HepG2 (cell line): ENCODE data around the gene CUL9. TPM values are rescaled to one million over a fixed set of nuclear protein-coding genes. Genes with fewer than 3 reads are reported as not detected.
A peak's percentile ranks its signal among the peaks of the same experiment; 100 is the strongest.

ENCODE experiments used
- BCL6 ChIP-seq: IDR thresholded peaks from 2 replicates; pipeline ENCODE4 v1.6.1; 2016; ENCODE audit warnings: missing genetic modification reagents, missing compliant biosample characterization
- CBX2 ChIP-seq, 2 experiments: fragments of 200-600 bp in 1 of 2; sonication (generic); formaldehyde crosslinking in 1 of 2; IDR thresholded peaks; 2 replicates each; pipeline versions ENCODE4 v1.7.0 to v1.8.1; 2018 to 2022; ENCODE audit warnings: low read depth in 2 of 2, low read length in 1 of 2, mild to moderate bottlenecking in 1 of 2, missing genetic modification reagents in 1 of 2
- CTCF ChIP-seq: sonication (generic); formaldehyde crosslinking; IDR thresholded peaks from 2 replicates; pipeline ENCODE4 v1.5.0; 2020; ENCODE audit warnings: mild to moderate bottlenecking, missing genetic modification reagents, moderate library complexity
- FOXM1 ChIP-seq: sonication (generic); formaldehyde crosslinking; IDR thresholded peaks from 2 replicates; pipeline ENCODE4 v1.5.0; 2020; ENCODE audit warnings: missing genetic modification reagents
- GLMP ChIP-seq: sonication (generic); formaldehyde crosslinking; IDR thresholded peaks from 2 replicates; pipeline ENCODE4 v1.9.0; 2021; ENCODE audit warnings: missing genetic modification reagents, mild to moderate bottlenecking, borderline replicate concordance
- HMG20B ChIP-seq: conservative IDR thresholded peaks from 2 replicates; pipeline ENCODE4 v1.6.1; 2016; ENCODE audit warnings: missing genetic modification reagents, missing compliant biosample characterization
- MIER2 ChIP-seq: IDR thresholded peaks from 2 replicates; pipeline ENCODE4 v1.6.1; 2016; ENCODE audit warnings: missing biosample characterization, missing genetic modification reagents
- NONO ChIP-seq, 2 experiments: fragments of 450-650 bp in 1 of 2; sonication (generic) in 1 of 2; formaldehyde crosslinking in 1 of 2; IDR thresholded peaks in 1 of 2; conservative IDR thresholded peaks in 1 of 2; 2 replicates each; pipeline versions ENCODE4 v1.6.1 to v1.8.0; 2017 to 2022; ENCODE audit warnings: mild to moderate bottlenecking in 1 of 2, missing genetic modification reagents in 1 of 2, moderate library complexity in 1 of 2
- SCMH1 ChIP-seq: sonication (generic); formaldehyde crosslinking; IDR thresholded peaks from 2 replicates; pipeline ENCODE4 v1.9.0; 2021; ENCODE audit warnings: missing genetic modification reagents, mild to moderate bottlenecking, borderline replicate concordance
- TFE3 ChIP-seq: IDR thresholded peaks from 2 replicates; pipeline ENCODE4 v1.6.1; 2016
- TOPORS ChIP-seq: sonication (generic); formaldehyde crosslinking; IDR thresholded peaks from 2 replicates; pipeline ENCODE4 v1.8.0; 2023; ENCODE audit warnings: mild to moderate bottlenecking, missing genetic modification reagents
- TRAFD1 ChIP-seq: sonication (generic); formaldehyde crosslinking; IDR thresholded peaks from 2 replicates; pipeline ENCODE4 v1.5.1; 2020; ENCODE audit warnings: missing genetic modification reagents, mild to moderate bottlenecking, borderline replicate concordance
- WIZ ChIP-seq: sonication (generic); formaldehyde crosslinking; IDR thresholded peaks from 2 replicates; pipeline ENCODE4 v1.5.1; 2020; ENCODE audit warnings: mild to moderate bottlenecking, missing genetic modification reagents
- ZKSCAN8 ChIP-seq: IDR thresholded peaks from 2 replicates; pipeline ENCODE4 v1.6.1; 2016; ENCODE audit warnings: borderline replicate concordance, missing genetic modification reagents, missing compliant biosample characterization
- ZNF432 ChIP-seq: sonication (generic); formaldehyde crosslinking; IDR thresholded peaks from 2 replicates; pipeline ENCODE4 v1.5.0; 2020; ENCODE audit warnings: missing genetic modification reagents, mild to moderate bottlenecking, borderline replicate concordance
- ZNF615 ChIP-seq: sonication (generic); formaldehyde crosslinking; IDR thresholded peaks from 2 replicates; pipeline ENCODE4 v1.5.0; 2020; ENCODE audit warnings: mild to moderate bottlenecking, missing genetic modification reagents, borderline replicate concordance
- ZNF710 ChIP-seq: sonication (generic); formaldehyde crosslinking; IDR thresholded peaks from 2 replicates; pipeline ENCODE4 v1.5.0; 2020; ENCODE audit warnings: mild to moderate bottlenecking, missing genetic modification reagents, borderline replicate concordance
- ZNF737 ChIP-seq: sonication (generic); formaldehyde crosslinking; IDR thresholded peaks from 2 replicates; pipeline ENCODE4 v1.5.0; 2020; ENCODE audit warnings: missing genetic modification reagents, mild to moderate bottlenecking, borderline replicate concordance
- ZNF772 ChIP-seq: sonication (generic); formaldehyde crosslinking; IDR thresholded peaks from 2 replicates; pipeline ENCODE4 v1.5.0; 2020; ENCODE audit warnings: mild to moderate bottlenecking, missing genetic modification reagents
- polyA plus RNA-seq, 8 experiments: library from polyadenylated mRNA; depleted of rRNA in 3 of 8; stranded (reverse) in 7 of 8; unstranded in 1 of 8; fragments of >200 nt; fragmentation: Illumina TruSeq in 4 of 8; extraction: Trizol in 4 of 8; gene quantifications; 2 replicates each; pipeline versions ENCODE4 v1.2.1 to v1.2.3, GENCODE V29; 2011 to 2016; ENCODE audit warnings: low read depth in 4 of 8, missing spikeins in 1 of 8, mixed read lengths in 1 of 8; ENCODE audit not compliant: insufficient read depth in 1 of 8
- total RNA-seq, 5 experiments: library from RNA; depleted of rRNA; stranded (reverse); fragments of >200 nt; fragmentation: Illumina TruSeq; extraction: Trizol; gene quantifications; 2 replicates each; pipeline ENCODE4 v1.2.3, GENCODE V29; 2016; ENCODE audit warnings: low read depth in 1 of 5

CUL9 gene
- total and polyA plus RNA-seq, 2 of the 13 experiments (the other 11 are each of a cell fraction or from before 2014, with no cell fraction given): 11.4 to 13.7 TPM

- TF ChIP-seq TRAFD1 (no peak), MIER2 (CRISPR knock-in tag) (0 out of 2 replicates have a peak, but pooled peaks have one; percentile 11), GLMP (no peak), ZNF432 (CRISPR knock-in tag) (no peak), FOXM1 (CRISPR knock-in tag) (peak; percentile 19; the same call in 1 of the 2 replicates), TOPORS (CRISPR knock-in tag) (peak; percentile 68), CBX2 (IDR thresholded peaks at IDR 0.05; ENCODE audit: low read depth, low read length) (no peak), CBX2 (CRISPR knock-in tag; IDR thresholded peaks at IDR 0.05; ENCODE audit: low read depth) (no peak), NONO (IDR thresholded peaks at IDR 0.05) (no peak), NONO (CRISPR knock-in tag; conservative IDR thresholded peaks at IDR 0.05) (peak; percentile 79; the same call in 1 of the 2 replicates), ZKSCAN8 (CRISPR knock-in tag) (no peak), ZNF737 (CRISPR knock-in tag) (no peak), HMG20B (no peak), SCMH1 (CRISPR knock-in tag) (no peak), ZNF615 (CRISPR knock-in tag) (no peak), ZNF710 (0 out of 2 replicates have a peak, but pooled peaks have one; percentile 62), BCL6 (CRISPR knock-in tag) (peak; percentile 42; the same call in 1 of the 2 replicates), WIZ (CRISPR knock-in tag) (0 out of 2 replicates have a peak, but pooled peaks have one; percentile 39), ZNF772 (peak; percentile 31; the same call in 1 of the 2 replicates), TFE3 (peak; percentile 20; the same call in 1 of the 2 replicates), CTCF (peak; percentile 77)
Observed at GRCh38 chr6:43170931-43171706, 10.9 kb upstream of the CUL9 start, which contains the start of gene SRF (continued).
